Stimulated activated CD4-positive, alpha-beta T cell treated with anti-CD3 and anti-CD28 coated beads, Interleukin-12 subunit alpha, Interleukin-12 subunit beta, amount 100 ng/mL, for 4 hours (primary cell): ENCODE results near the gene ZFYVE21.
A peak's percentile ranks its signal among the peaks of the same experiment; 100 is the strongest.
"Not testable (repeated sequence)": the region's sequence is repeated elsewhere in the genome, so short reads cannot be mapped to it uniquely, and the experiment has no call there.

ENCODE experiments used
- DNase-seq: peaks from one replicate; pipeline ENCODE4 v3.0.0-alpha.2; 2020

ZFYVE21 gene

GRCh38 chr14:103715052-103716000 is at the start of gene ZFYVE21, which contains the start of gene XRCC3:
Gene ZFYVE21, plus strand, starts transcription at chr14:103715810. Its CDS starts 32 bp downstream, at chr14:103715842.
Gene XRCC3, minus strand, starts transcription at chr14:103715451. Its CDS starts 4,364 bp downstream, at chr14:103711087.
- peak; percentile 99 for DNase-seq

DNA sequence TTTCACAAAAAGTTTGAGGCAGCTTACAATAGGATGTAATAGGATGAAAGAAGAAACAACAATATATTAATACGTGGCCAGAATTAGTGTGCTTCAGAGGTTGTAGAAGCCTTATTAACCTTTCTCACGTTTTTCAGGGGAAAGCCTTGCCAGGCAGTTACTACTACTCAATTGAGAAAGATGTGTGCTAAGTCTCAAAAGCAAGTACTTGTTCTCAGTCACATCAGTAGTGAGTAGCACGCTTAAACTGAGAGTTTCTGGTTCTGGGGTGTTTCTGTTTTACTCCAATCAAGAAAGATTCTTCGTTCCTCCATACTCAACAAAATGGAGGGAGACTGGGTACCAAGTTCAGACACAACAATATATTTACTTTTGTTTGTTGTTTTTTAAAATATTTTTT is 47.9 kb upstream of the ZFYVE21 start:
- DNase-seq, result no peak

DNA sequence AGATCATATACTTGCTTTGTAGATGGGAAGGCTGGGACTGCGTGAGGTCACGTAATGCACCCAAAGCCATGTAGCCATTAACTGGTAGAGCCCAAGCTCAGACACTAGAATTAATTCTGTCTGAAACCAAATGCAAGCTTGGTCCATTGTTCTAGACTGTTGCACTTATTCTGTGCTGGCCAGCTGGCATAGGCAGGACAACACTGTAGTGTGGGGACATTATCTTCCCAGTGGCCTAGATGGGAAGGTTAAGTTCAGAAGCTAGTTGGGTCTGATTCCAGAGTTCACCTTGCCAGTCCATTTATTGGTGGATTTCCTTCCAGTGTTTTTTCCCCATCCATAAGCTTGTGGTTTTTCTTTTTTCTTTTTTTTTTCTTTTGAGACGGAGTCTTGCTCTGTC is 47.5 kb upstream of the ZFYVE21 start:
- DNase-seq, result no peak

DNA sequence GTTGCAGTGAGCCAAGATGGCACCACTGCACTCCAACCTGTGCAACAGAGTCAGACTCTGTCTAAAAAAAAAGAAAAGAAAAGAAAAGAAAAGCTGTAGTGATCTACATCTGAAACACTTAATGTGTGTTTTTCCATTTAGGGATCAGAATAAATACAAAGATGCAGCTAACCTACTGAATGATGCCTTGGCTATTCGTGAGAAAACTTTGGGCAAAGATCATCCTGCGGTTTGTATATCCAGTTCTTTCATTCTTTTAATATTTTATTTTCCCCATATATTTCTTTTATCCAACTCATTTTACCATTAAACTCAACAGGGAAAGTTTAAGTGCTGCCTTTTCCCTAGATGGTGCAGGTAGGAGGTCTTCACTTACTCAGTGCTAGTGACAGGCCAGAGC is 46.2 kb upstream of the ZFYVE21 start:
- DNase-seq, result no peak

DNA sequence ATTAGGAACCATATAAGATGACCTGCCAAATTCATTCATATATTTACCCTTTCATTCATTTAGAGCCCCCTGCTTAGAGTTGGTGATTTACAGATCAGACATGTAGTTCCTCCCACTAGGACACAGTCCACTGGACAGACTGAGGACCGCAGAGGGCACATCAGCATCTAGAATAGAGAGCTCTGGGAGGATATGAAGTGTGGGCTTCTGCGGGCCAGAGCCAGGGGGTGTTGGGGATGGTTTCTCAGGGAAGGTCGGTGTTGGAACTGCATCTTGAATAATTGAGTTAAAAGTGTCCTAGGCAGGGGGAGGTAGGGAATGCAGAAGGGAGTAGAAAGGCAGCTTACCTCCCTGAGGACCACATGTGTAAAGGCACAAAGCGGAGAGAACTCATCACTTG is 43.7 kb upstream of the ZFYVE21 start:
- no peak for DNase-seq

GRCh38 chr14:103675957-103676356 is 39.7 kb upstream of the ZFYVE21 start:
- DNase-seq, result no peak

DNA sequence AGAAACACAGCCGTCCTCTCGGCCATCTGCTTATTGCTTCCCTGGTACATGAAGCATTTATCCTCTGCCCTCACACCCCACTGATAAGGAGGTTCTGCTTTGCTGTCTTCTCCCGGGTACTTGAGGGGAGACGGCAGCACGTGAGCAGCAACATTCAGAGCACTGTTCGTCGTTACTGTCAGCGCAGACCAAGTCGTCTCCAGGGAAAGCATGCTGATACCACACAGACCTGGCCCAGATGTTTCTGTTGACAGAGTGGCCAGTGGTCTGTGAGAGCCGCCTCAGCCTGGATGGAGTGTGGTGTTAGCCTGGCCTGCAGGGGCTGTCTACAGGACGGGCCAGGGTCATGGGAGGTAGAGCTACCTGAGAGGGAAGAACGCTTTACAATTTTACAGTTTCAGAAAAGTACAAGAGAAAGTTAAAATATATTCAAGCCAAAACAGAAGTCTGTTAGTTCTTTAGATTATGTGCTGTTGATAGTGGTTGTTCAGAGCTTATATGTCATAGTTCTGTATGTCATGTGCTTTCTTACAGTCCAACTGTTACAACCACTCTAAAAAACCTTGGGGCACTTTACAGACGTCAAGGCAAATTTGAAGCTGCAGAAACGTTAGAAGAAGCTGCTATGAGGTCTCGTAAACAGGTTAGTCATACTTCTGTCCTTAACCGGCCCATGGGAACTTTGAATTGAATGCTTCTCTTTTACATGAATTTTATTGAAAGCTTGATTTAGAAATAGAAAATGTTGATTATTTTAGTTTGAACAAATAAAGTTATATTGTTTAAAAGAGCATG is 38.5 kb upstream of the ZFYVE21 start:
- no peak for DNase-seq

DNA sequence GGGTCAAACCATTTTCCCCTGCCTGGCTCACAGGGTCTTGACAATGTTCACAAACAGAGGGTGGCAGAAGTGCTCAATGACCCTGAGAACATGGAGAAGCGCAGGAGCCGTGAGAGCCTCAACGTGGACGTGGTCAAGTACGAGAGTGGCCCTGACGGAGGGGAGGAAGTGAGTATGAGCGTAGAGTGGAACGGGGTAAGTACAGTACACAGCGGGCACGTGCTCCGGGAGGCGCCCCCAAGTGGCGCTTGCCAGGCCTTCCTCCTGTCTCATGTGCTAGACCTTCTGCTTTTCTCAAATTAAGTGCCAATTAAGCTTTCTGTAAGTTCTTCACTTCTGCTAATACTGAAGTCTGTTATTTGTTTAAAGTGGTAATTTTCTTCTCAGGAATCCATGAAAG is 36.3 kb upstream of the ZFYVE21 start:
- peak; percentile 42 for DNase-seq

DNA sequence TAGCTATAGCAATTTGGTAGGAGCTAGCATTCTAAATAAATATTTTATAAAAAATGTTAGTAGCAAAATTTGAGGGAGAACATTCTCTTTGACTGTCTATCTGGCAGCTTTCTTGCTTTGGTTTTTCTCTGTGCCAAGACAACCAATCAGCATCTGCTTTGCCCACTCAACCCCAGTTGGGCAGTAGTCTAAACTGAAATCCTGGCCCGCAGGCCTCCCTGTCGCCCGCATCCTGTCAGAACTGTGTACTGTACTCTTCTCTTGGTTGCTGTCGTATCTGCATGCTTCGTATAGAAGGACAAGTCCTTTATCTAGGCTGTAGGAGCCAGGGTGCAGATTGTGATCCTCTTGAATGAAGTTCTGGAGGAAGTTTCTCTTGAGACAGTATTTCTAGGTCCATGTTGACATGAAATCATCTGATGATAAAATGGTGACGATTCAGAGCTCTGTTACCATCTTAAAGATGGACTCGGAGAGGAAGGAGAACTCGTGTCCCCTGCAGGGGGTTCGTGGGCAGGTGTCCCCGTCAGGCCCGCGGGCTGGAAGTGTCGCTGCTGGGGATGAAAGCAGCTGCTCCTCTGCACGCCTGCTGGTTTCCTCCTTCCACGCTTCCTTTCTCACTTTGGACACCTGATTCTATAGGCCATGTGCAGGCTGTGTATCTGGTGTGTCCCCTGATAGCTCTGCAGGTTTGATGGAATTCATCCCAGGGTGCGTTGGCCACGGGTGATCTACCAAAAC is 34.9 kb upstream of the ZFYVE21 start:
- DNase-seq, result no peak

DNA sequence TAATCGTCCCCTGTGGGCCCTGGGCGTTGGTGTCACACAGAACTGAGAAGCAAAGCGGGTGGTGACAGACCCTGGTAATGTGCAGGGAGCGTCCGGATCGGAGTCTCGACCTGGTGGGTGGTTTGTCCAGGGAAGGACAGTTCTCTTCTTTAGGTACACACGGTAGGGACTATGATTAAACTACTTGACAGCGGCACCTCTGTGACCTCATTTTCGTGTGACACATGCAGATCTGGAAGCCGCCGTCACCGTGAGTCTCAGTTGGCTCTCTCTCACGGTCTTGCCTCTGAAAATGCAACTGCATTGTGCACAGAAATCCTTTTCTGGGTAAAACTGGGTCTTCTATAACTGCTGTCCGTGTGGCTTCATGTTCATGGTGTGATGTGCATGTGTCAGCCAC is 32.5 kb upstream of the ZFYVE21 start:
- no peak for DNase-seq

DNA sequence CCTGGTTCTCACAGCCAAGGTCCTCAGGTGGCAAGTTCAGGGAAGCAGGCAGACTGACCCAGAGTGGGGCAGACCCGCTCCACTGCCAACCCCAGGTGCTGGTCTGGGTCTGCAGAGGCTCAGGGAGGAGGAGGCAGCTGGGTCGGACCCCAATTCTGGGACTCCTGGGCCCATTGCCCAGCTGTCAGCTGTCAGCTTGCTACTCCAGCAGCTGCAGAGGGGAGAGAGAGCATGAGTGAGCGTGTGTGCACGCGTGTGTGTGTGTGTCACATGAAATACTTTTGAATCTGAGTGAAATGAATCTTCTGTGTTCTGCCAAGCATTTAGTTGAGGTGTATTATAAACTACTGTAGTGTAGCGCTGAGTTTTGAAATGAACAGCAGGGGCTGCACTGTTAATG is 31.1 kb upstream of the ZFYVE21 start:
- DNase-seq, result no peak

DNA sequence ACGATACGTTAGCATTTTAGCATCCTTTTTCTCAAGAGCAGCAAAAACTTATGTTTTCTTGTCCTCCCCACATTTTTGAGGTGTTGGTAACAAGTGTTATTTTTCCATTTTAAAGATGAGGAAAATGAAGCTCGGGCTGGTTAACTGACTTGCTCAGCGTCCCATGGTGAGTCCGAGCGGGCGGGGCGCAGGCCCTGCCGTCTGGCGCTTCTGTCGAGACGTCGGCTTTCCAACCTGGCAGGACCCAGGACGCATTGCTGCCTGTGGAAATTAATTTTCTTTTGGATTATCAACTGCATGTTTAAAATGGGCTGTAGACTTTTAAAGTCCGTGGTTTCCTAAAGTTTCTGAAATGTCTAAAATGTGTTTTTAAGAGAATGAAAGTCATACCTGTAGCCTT is 30.7 kb upstream of the ZFYVE21 start:
- no peak for DNase-seq

GRCh38 chr14:103685276-103686211 is 30.1 kb upstream of the ZFYVE21 start:
- DNase-seq, result no peak

GRCh38 chr14:103686831-103687485 is 28.7 kb upstream of the ZFYVE21 start:
- no peak for DNase-seq

DNA sequence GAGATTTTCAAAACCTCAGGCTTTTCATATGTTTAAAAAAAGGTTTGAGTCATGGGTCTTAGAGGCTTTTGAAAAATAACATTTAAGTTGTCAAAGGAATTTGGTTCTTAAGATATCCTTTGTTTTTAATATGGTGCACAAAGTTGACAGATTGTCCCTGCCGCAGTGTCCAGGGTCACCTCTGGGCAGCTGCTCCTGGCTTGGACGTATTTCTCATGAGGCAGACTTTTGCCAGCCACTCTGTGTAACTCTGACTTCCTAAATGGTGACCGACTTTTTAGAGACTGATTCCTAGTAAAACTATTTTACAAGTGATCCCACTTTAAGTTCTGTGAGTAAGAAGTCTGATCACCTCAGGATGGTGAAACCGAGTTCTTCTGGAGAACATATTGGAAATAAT is 27.9 kb upstream of the ZFYVE21 start:
- DNase-seq, result no peak

DNA sequence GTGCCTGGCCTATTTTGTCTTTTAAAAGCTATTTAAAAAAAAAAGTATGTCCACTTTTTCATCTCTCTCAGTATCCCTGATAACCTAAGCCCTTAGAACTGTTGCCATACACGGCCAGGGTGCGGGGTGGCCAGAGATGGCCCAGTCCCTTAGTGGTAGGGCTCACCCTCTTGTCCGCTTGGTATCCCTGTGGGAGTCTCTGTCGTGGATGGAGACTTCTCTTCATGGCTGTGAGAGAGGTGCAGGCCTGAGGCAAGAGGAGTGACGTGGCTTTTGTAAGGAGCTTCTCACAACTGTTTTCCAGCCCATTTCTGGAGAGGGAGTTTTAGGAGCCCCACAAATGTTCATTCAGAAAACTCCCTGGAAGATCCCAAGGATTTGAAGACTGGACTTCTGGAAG is 27.2 kb upstream of the ZFYVE21 start:
- DNase-seq, result no peak

DNA sequence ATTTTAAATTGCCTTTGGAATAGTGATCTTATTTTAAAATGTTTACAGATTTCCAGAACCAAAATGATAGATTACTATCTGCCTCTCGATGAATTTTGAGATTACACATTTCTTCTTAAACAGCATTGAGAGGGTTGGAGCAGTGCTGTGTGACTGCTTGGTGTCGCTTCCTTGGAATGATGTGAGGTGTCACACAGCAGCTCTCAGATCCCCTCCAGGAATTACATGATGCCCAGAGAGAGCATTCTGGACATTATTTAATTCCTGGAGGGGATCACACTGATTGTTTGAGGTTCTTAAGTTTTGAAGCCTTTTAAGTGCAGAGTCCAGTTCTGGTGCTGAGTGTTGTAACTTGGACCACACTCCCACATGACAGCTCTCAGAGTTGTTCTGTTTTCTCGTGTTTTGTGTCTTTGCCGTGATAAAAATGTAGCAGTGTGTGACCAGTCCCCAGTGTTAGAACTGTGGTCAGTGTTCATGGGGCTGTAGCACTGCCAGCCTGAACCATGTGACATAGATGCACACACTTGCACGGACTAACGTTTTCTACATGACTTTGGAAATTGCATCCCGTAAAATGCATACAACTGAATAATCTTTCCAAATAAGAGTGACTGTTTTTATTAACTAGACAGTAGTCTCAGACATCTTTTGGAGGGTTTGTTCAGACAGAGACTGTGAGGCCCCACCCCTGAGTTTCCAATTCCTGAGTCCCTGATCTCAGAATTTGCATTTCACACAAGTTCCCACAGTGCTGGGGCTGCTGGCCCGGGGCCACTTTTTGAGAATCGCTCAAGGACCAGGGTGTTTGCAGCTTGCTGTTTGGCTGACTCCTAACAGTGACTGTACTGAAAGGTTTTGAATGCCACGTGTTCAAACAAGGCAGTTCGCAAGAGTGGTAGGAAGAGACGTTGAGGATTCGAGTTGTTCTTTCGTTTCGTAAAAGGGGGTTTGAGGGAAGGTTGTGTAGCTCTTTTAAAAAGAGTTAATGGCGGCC is 26.4 kb upstream of the ZFYVE21 start:
- DNase-seq, result no peak

GRCh38 chr14:103690332-103690731 is 25.3 kb upstream of the ZFYVE21 start:
- no peak for DNase-seq

GRCh38 chr14:103691655-103692054 is 24.0 kb upstream of the ZFYVE21 start:
- DNase-seq, result not testable (repeated sequence)

- no peak for DNase-seq
Measured at GRCh38 chr14:103692159-103692558, 23.5 kb upstream of the ZFYVE21 start.
